ENCODE results near the gene KCNA2.

KCNA2 gene

GRCh38 chr1:110570307-110570706 is 35.9 kb downstream of the KCNA2 start:
- DNase-seq (ENCODE audit: low spot score) (peak; percentile 72), FAIRE-seq (no peak)

- DNase-seq (ENCODE audit: low spot score) (no peak), FAIRE-seq (no peak)
Observed at GRCh38 chr1:110566836-110567235, 39.3 kb downstream of the KCNA2 start.

GRCh38 chr1:110565565-110565964 is 40.6 kb downstream of the KCNA2 start:
- DNase-seq (ENCODE audit: low spot score) (no peak), FAIRE-seq (no peak)

- FAIRE-seq (no peak), DNase-seq (ENCODE audit: low spot score) (no peak)
Observed at GRCh38 chr1:110563089-110563488, 43.1 kb downstream of the KCNA2 start.

- DNase-seq (ENCODE audit: low spot score) = no peak
- no peak for FAIRE-seq
Observed at GRCh38 chr1:110561596-110561995, 44.6 kb downstream of the KCNA2 start.

GRCh38 chr1:110559157-110559556 is 47.0 kb downstream of the KCNA2 start:
- FAIRE-seq (no peak), DNase-seq (ENCODE audit: low spot score) (peak; percentile 46)

GRCh38 chr1:110557481-110557880 is 48.7 kb downstream of the KCNA2 start:
- FAIRE-seq (no peak), DNase-seq (ENCODE audit: low spot score) (no peak)

- DNase-seq (ENCODE audit: low spot score) (no peak), FAIRE-seq (no peak)
Observed at GRCh38 chr1:110556471-110556807, 49.7 kb downstream of the KCNA2 start.

GRCh38 chr1:110555807-110556470 is 50.2 kb downstream of the KCNA2 start:
- FAIRE-seq (no peak), DNase-seq (ENCODE audit: low spot score) (no peak)

- FAIRE-seq (no peak), DNase-seq (ENCODE audit: low spot score) (no peak)
Observed at GRCh38 chr1:110554871-110555801, 51.0 kb downstream of the KCNA2 start.

- DNase-seq (ENCODE audit: low spot score) (no peak), FAIRE-seq (no peak)
Observed at GRCh38 chr1:110551278-110551809, 54.8 kb downstream of the KCNA2 start.

- FAIRE-seq = no peak
- no peak for DNase-seq (ENCODE audit: low spot score)
Observed at GRCh38 chr1:110549831-110550230, 56.3 kb downstream of the KCNA2 start.

GRCh38 chr1:110548381-110548780 is 57.8 kb downstream of the KCNA2 start:
- DNase-seq (ENCODE audit: low spot score) = no peak
- FAIRE-seq = no peak

GRCh38 chr1:110547017-110547416 is 59.1 kb downstream of the KCNA2 start:
- no peak for DNase-seq (ENCODE audit: low spot score)
- no peak for FAIRE-seq

GRCh38 chr1:110545492-110545891 is 60.7 kb downstream of the KCNA2 start:
- FAIRE-seq (no peak), DNase-seq (ENCODE audit: low spot score) (no peak)

GRCh38 chr1:110544753-110545152 is 61.4 kb downstream of the KCNA2 start:
- DNase-seq (ENCODE audit: low spot score) (no peak), FAIRE-seq (no peak)

Measured in RCC 7860 (cell line).